HepG2 (cell line): Measurements from ENCODE around the gene SP6. TPM values are rescaled to one million over a fixed set of nuclear protein-coding genes. Genes with fewer than 3 reads are reported as not detected.

Experiments
- ATAC-seq: fragments of 200-7000 bp; cut with Tn5 transposase; 3 replicates; pipeline ENCODE4 v1.9.1; 2020; ENCODE audit warnings: mild to moderate bottlenecking, moderate library complexity
- BruUV-seq: library from RNA; stranded (reverse); fragments of 400-500 nt; replicated peaks from 2 replicates; lab custom pipeline; 2021; lab: Mats Ljungman, UMichigan
- CTCF ChIA-PET: fragments of 300-600 bp; formaldehyde crosslinking; extraction: SDS; loops from one replicate; lab custom pipeline; 2021; ENCODE audit warnings: low total read pairs, inconsistent platforms, low intra/inter-chr PET ratio; lab: Yijun Ruan, JAX
- POLR2A ChIA-PET: fragments of 350-600 bp; sonication (Branson Sonifier 250); formaldehyde crosslinking; loops from one replicate; lab custom pipeline; 2020; ENCODE audit warnings: antibody characterized with exemption, inconsistent platforms; lab: Yijun Ruan, JAX
- DNase-seq: peaks from one replicate; pipeline ENCODE4 v3.0.0-alpha.2; 2015; ENCODE audit warnings: low spot score
- FAIRE-seq: peaks from 3 replicates; lab custom pipeline; 2011; peaks lifted over from hg19 to GRCh38; lab: Jason Lieb, UNC
- H2AFZ ChIP-seq: one replicate; pipeline ENCODE4 v1.6.1; 2011; ENCODE audit warnings: low read length, inconsistent platforms
- H3K27ac ChIP-seq: fragments of 300-600 bp; 3 replicates; pipeline ENCODE4 v1.8.0; 2011; ENCODE audit warnings: mixed run types, mild to moderate bottlenecking, mixed read lengths, low read length, inconsistent platforms; ENCODE audit not compliant: insufficient read depth; ENCODE audit errors: extremely low read length
- H3K27me3 ChIP-seq, 2 experiments: fragments of 200-600 bp in 1 of 2; 2 replicates in 1 of 2; 3 replicates in 1 of 2; pipeline versions ENCODE4 v1.6.0 to v1.8.0; 2011; ENCODE audit warnings: low read length in 2 of 2, mild to moderate bottlenecking in 2 of 2, moderate library complexity in 2 of 2, inconsistent platforms in 1 of 2; ENCODE audit not compliant: insufficient read depth in 2 of 2, control insufficient read depth in 1 of 2
- H3K36me3 ChIP-seq, 2 experiments: fragments of 200-600 bp in 1 of 2; replicated peaks in 1 of 2; 2 replicates in 1 of 2; 3 replicates in 1 of 2; pipeline versions ENCODE4 v1.5.1 to v1.8.0; 2011; ENCODE audit warnings: low read length in 2 of 2, inconsistent platforms in 1 of 2; ENCODE audit not compliant: insufficient read depth in 2 of 2, control insufficient read depth in 1 of 2
- H3K4me1 ChIP-seq: 2 replicates; pipeline ENCODE4 v1.5.1; 2012; ENCODE audit warnings: low read length, inconsistent platforms; ENCODE audit not compliant: insufficient read depth
- H3K4me2 ChIP-seq: 2 replicates; pipeline ENCODE4 v1.6.0; 2011; ENCODE audit warnings: low read depth, low read length, inconsistent platforms
- H3K4me3 ChIP-seq, 3 experiments: fragments of 200-600 bp in 1 of 3; sonication (generic), shearing (Covaris generic) in 1 of 3; replicated peaks in 1 of 3; 2 replicates each; pipeline ENCODE4 v1.5.1; 2011 to 2016; ENCODE audit warnings: low read length in 3 of 3, inconsistent platforms in 2 of 3, low read depth in 2 of 3, mild to moderate bottlenecking in 2 of 3, control low read depth in 1 of 3, mixed read lengths in 1 of 3; ENCODE audit not compliant: insufficient read depth in 1 of 3
- H3K79me2 ChIP-seq: one replicate; pipeline ENCODE4 v1.6.1; 2011; ENCODE audit warnings: low read length, inconsistent platforms; ENCODE audit not compliant: insufficient read depth
- H3K9ac ChIP-seq: 2 replicates; pipeline ENCODE4 v1.6.0; 2011; ENCODE audit warnings: mild to moderate bottlenecking, low read depth, low read length, inconsistent platforms; ENCODE audit not compliant: insufficient read depth
- H3K9me3 ChIP-seq: 2 replicates; pipeline ENCODE4 v1.5.1; 2012; ENCODE audit warnings: mild to moderate bottlenecking, low read length
- H4K20me1 ChIP-seq: 2 replicates; pipeline ENCODE4 v1.6.0; 2011; ENCODE audit warnings: inconsistent platforms, mild to moderate bottlenecking, low read length, moderate library complexity; ENCODE audit not compliant: insufficient read depth
- CSRNP1 ChIP-seq: sonication (generic); formaldehyde crosslinking; IDR thresholded peaks from 2 replicates; pipeline ENCODE4 v1.8.1; 2023; ENCODE audit warnings: mild to moderate bottlenecking, missing genetic modification reagents
- E2F5 ChIP-seq: sonication (generic); formaldehyde crosslinking; conservative IDR thresholded peaks from 2 replicates; pipeline ENCODE4 v1.4.0; 2020; ENCODE audit warnings: missing genetic modification reagents
- PLRG1 ChIP-seq: fragments of 450-650 bp; conservative IDR thresholded peaks from 2 replicates; pipeline ENCODE4 v1.6.1; 2016
- POLR2AphosphoS2 ChIP-seq: IDR thresholded peaks from 2 replicates; pipeline ENCODE4 v1.6.1; 2011; ENCODE audit warnings: low read depth, low read length, improper control_type of control experiment
- RNF2 ChIP-seq: fragments of 450-650 bp; conservative IDR thresholded peaks from 2 replicates; pipeline ENCODE4 v1.6.1; 2016; ENCODE audit warnings: low read depth
- SIN3A ChIP-seq: IDR thresholded peaks from 2 replicates; pipeline ENCODE4 v1.6.1; 2011; ENCODE audit warnings: low read depth, mild to moderate bottlenecking, control low read depth, low read length, borderline replicate concordance
- SNAPC2 ChIP-seq: sonication (generic); formaldehyde crosslinking; IDR thresholded peaks from 2 replicates; pipeline ENCODE4 v1.8.1; 2022; ENCODE audit warnings: mild to moderate bottlenecking, missing genetic modification reagents
- SPEN ChIP-seq: sonication (generic); formaldehyde crosslinking; IDR thresholded peaks from 2 replicates; pipeline ENCODE4 v1.5.1; 2020; ENCODE audit warnings: low read depth, mild to moderate bottlenecking, missing genetic modification reagents
- ZFAT ChIP-seq: sonication (generic); formaldehyde crosslinking; conservative IDR thresholded peaks from 2 replicates; pipeline ENCODE4 v1.8.1; 2023; ENCODE audit warnings: missing genetic modification reagents, inconsistent platforms
- ZFP37 ChIP-seq: sonication (generic); formaldehyde crosslinking; IDR thresholded peaks from 2 replicates; pipeline ENCODE4 v1.4.0; 2020; ENCODE audit warnings: missing genetic modification reagents, borderline replicate concordance
- ZMYM4 ChIP-seq: sonication (generic); formaldehyde crosslinking; IDR thresholded peaks from 2 replicates; pipeline ENCODE4 v1.8.1; 2023; ENCODE audit warnings: mild to moderate bottlenecking, missing genetic modification reagents
- ZNF160 ChIP-seq: sonication (generic); formaldehyde crosslinking; IDR thresholded peaks from 2 replicates; pipeline ENCODE4 v1.8.0; 2022; ENCODE audit warnings: mild to moderate bottlenecking, inconsistent platforms, missing genetic modification reagents
- ZNF446 ChIP-seq: sonication (generic); formaldehyde crosslinking; IDR thresholded peaks from 2 replicates; pipeline ENCODE4 v1.5.0; 2020; ENCODE audit warnings: mild to moderate bottlenecking, missing genetic modification reagents
- ZNF761 ChIP-seq: sonication (generic); formaldehyde crosslinking; conservative IDR thresholded peaks from 2 replicates; pipeline ENCODE4 v1.4.0; 2020; ENCODE audit warnings: mild to moderate bottlenecking, missing genetic modification reagents
- WGBS: methylation state at CpG from one replicate; pipeline ENCODE4 v1.1.6; 2017; ENCODE audit warnings: low lambda C conversion rate; 5-methylcytosine and 5-hydroxymethylcytosine counted together
- in situ Hi-C: cut with HindIII; loops from 2 replicates; pipeline ENCODE4 v1.10.0; 2017; ENCODE audit warnings: low pct_unique_long_range_greater_than_20kb; ENCODE audit not compliant: extremely low pct_ligation_motif_present
- intact Hi-C: fragments of 100-400 bp; cut with micrococcal nuclease; formaldehyde crosslinking; loops from one replicate; pipeline ENCODE4 v1.10.0; 2022; ENCODE audit not compliant: unreplicated experiment
- polyA plus RNA-seq, 8 experiments: library from polyadenylated mRNA; depleted of rRNA in 3 of 8; stranded (reverse) in 7 of 8; unstranded in 1 of 8; fragments of >200 nt; fragmentation: Illumina TruSeq in 4 of 8; extraction: Trizol in 4 of 8; gene quantifications; 2 replicates each; pipeline versions ENCODE4 v1.2.1 to v1.2.3, GENCODE V29; 2011 to 2016; ENCODE audit warnings: low read depth in 4 of 8, missing spikeins in 1 of 8, mixed read lengths in 1 of 8; ENCODE audit not compliant: insufficient read depth in 1 of 8
- total RNA-seq, 5 experiments: library from RNA; depleted of rRNA; stranded (reverse); fragments of >200 nt; fragmentation: Illumina TruSeq; extraction: Trizol; gene quantifications; 2 replicates each; pipeline ENCODE4 v1.2.3, GENCODE V29; 2016; ENCODE audit warnings: low read depth in 1 of 5
- TF ChIP-seq, protein P1 (sequence below): sonication (generic); formaldehyde crosslinking; IDR thresholded peaks from 2 replicates; pipeline ENCODE4 v1.4.0; 2020; ENCODE audit warnings: mild to moderate bottlenecking, missing genetic modification reagents, borderline replicate concordance

Gene SP6
- total and polyA plus RNA-seq, 2 of the 13 experiments (the other 11 are each of a cell fraction or from before 2014, with no cell fraction given) = 0.07 TPM

- DNase-seq = no peak
- H3K27ac ChIP-seq = no peak overlapping the region
- CTCF ChIA-PET = no interaction called here
Observed at GRCh38 chr17:47810901-47811635, 39.9 kb downstream of the SP6 start.

More at GRCh38 chr17:47810901-47811635, 39.9 kb downstream of the SP6 start:
- BruUV-seq = no TSS peak
- Histone ChIP-seq H3K4me3 (no peak overlapping the region), H3K4me2 (no peak overlapping the region), H3K27me3 (no peaks in the 10 kb centered on the region), H2AFZ (no peak overlapping the region), H3K4me1 (peaks cover 12% of the 10 kb centered on the region), H3K79me2 (no peaks in the 10 kb centered on the region), H4K20me1 (no peaks in the 10 kb centered on the region), H3K9me3 (no peaks in the 10 kb centered on the region), H3K36me3 (peaks cover 12 to 16% of the 10 kb centered on the region in 2 experiments; a peak in 3 of 5 replicates), H3K9ac (no peak overlapping the region)
- intact Hi-C loops = no loop called here
- TF ChIP-seq RNF2 (no peak), CSRNP1 (CRISPR knock-in tag) (no peak), ZNF160 (CRISPR knock-in tag) (no peak), SNAPC2 (CRISPR knock-in tag) (no peak), PLRG1 (no peak), SIN3A (no peak), ZMYM4 (CRISPR knock-in tag) (no peak), ZNF446 (CRISPR knock-in tag) (no peak), ZNF761 (CRISPR knock-in tag) (no peak), ZFAT (CRISPR knock-in tag) (no peak), POLR2AphosphoS2 (no peak), SPEN (CRISPR knock-in tag) (no peak), E2F5 (no peak), ZFP37 (CRISPR knock-in tag) (no peak)
- TF ChIP-seq, protein P1, sequence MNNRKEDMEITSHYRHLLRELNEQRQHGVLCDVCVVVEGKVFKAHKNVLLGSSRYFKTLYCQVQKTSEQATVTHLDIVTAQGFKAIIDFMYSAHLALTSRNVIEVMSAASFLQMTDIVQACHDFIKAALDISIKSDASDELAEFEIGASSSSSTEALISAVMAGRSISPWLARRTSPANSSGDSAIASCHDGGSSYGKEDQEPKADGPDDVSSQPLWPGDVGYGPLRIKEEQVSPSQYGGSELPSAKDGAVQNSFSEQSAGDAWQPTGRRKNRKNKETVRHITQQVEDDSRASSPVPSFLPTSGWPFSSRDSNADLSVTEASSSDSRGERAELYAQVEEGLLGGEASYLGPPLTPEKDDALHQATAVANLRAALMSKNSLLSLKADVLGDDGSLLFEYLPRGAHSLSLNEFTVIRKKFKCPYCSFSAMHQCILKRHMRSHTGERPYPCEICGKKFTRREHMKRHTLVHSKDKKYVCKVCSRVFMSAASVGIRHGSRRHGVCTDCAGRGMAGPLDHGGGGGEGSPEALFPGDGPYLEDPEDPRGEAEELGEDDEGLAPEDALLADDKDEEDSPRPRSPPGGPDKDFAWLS = no peak
- ATAC-seq (no peak), FAIRE-seq (no peak)
- POLR2A ChIA-PET = no interaction called here
- in situ Hi-C loops = no loop called here
- WGBS = 96% methylated on average over 9 of the region's 9 CpGs
